CD4-positive, alpha-beta T cell treated with Interferon alpha-2 for 1 hour (primary cell): Measurements from ENCODE around the gene NDUFS6.

Source experiments
- DNase-seq, 2 donors: peaks; one replicate each; pipeline ENCODE4 v3.0.0-alpha.2; 2020 to 2022

Gene NDUFS6

DNA sequence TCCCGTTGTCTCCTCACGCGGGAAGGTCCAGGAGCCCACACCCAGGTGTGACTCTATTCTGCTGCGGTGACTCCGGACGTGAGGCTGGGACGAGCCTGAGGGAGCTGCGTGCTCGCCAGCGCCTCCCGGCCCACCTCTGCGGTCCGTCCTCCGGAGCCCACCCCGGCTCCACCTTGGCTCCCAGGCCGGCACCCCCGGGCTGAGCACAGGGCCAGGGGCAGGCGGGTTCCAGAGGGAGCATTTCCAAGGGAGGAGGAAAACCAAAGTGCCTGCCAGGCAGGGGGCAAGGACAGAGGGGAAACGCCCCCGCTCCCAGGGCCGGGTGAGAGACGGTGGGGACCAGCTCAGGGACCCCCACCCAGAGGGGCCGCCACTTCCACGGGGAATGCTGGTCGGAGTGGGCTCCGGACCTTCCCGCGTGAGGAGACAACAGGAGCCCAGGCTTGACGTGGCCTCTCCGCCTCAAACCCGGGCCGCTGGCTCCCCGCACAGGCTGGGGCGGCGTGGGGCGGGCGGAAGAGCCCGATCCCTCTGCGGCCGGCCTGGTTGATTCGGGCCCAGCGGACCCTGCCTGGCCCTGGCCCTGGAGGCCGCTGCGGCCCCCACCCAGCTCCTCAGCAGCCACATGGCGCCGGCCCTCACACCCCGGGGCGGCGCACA is 55.5 kb downstream of the NDUFS6 start:
- no peak for DNase-seq

DNA sequence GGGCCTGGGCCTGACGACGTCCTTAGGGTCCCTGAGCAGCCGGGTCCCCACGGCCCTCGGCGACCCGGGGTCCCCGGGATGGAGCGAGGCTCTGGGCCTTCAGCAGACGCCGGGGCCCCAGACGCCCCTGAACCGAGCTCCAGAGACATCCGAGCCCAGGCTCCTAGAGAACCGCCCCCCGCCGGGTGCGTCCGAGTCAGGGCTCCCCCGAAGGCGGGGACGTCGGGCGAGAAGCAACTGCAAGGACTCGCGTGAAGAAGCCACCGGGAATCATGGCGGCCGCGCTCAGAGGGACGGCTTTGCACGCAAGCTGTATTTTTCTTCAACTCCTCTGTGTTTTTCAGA is 56.0 kb downstream of the NDUFS6 start:
- no peak for DNase-seq

GRCh38 chr5:1858436-1858835 is 57.2 kb downstream of the NDUFS6 start:
- no peak for DNase-seq

DNA sequence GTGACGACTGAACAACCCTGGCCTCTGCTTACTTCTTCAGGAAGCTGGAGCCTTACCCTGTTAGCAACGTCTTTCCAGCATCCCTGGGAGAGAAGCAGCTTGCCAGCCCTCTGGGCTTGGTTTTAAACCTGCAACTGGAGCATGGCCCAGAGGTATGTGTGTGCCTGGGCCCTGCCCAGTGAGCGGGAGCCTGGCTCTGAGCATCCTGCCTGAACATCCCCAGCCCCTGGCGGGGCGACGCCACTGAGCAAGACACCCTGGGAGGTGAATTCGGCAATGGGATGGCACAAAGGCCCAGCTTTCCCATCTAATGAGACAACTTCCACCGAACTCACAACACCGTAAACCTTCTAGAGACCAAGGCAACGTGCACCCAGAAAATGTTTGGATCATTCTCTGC is 57.9 kb downstream of the NDUFS6 start:
- DNase-seq = no peak

DNA sequence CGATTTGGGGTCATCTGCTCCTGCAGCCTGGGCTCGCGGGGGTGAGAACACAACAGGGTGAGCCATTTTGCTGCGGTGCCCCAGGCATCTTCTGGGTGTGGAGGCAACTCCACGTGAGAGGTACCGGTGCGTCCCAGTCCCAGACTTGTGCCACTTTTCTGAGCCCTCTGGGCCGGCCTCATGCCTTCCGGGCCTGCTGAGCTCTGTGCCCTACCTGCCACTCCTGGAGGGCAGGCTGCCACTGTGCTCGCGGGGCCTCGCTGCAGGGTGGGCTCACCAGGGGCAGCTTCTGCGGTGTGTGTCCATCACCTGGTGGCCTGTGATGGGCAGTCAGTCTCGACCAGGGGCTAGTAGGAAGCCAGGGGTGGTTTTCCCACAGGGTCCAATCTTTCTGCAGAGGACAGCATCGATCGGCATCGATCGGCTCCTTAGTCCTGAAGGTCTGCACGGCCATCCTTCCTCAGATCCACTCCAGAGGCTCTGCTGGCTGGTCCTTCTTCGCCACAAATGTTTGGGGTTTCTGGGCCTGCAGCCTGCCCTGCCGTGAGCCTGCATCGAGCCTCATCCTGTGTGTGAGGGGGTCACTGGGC is 58.9 kb downstream of the NDUFS6 start:
- DNase-seq = no peak

- no peak for DNase-seq
These were observed 59.7 kb downstream of the NDUFS6 start for GRCh38 chr5:1860949-1861348.

GRCh38 chr5:1864896-1865440 is 63.8 kb downstream of the NDUFS6 start:
- DNase-seq = no peak

- DNase-seq = no peak
These were observed 64.3 kb downstream of the NDUFS6 start for GRCh38 chr5:1865486-1865885.
